ENCODE results near the gene CFAP47. TPM values are rescaled to one million over a fixed set of nuclear protein-coding genes. Genes with fewer than 3 reads are reported as not detected.
"Not testable (repeated sequence)": the region's sequence is repeated elsewhere in the genome, so short reads cannot be mapped to it uniquely, and the experiment has no call there.

CFAP47 gene
- total RNA-seq, 2 donors from 2014 or later = not detected

DNA sequence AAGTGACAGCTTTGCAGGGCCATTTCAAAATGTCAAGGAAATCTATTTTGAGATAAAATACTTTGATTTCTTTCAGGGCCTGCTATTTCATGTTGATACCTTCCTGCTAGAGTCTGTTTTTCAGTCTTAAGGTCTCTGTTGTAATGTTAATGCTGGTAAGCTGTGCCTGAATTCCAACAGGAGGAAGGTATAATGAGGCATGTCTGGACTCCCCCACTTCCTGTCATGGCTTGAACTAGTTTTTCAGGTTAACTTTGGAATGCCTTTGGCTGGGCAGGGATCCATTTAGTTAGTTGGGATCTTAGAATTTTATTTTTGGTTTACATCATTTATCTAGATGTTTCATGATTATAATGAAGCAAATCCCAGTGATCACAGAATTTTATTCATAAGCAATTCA lies 279.0 kb downstream of the CFAP47 start:
- intact Hi-C loops (cut with DNase I, micrococcal nuclease) = no loop called here
- ATAC-seq (no peak), DNase-seq (no peak)

GRCh38 chrX:36199928-36200327 lies 280.4 kb downstream of the CFAP47 start:
- no peak for ATAC-seq
- no peak for DNase-seq
- intact Hi-C loops (cut with DNase I, micrococcal nuclease) = no loop called here

DNA sequence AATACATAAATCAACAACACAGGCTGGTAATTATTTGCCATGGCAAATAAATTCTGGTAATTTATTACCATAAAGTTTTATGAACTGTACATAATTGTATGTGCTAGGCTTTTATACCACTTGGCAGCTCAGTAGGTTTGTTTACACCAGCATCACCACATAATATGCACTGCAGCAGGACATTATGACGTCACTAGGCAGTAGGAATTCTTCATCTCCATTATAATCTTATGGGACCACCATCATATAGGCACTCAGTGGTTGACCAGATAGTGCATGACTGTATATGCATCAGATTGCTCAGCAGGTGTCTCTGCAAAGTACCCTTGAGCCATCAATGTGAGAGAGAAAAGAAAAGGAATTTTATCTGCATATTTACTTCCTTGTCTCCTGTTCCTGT lies 295.4 kb downstream of the CFAP47 start:
- intact Hi-C loops (cut with DNase I, micrococcal nuclease) = no loop called here
- DNase-seq (no peak), ATAC-seq (no peak)

DNA sequence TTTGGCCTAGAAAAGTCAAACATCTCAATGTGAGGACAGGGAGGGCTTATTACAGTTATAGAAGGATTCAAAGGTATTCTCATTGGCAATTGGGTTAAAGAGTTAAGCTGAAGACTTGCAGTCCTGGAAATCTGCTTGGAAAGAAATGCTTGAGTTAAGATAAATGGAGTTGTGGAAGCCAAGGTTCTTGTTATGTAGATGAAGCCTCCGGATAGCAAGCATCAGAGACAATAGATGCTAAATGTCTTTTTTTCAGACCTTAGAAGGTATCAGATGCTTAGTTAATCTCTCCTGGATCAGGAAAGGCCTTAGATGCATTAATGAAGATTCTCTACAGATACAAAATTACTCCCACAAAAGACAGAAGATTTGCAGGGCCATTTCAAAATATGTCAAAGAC lies 299.3 kb downstream of the CFAP47 start:
- DNase-seq (no peak), ATAC-seq (no peak)
- intact Hi-C loops (cut with DNase I, micrococcal nuclease) = no loop called here

- ATAC-seq; DNase-seq; intact Hi-C loops (cut with DNase I, micrococcal nuclease): not testable (repeated sequence)
Measured at GRCh38 chrX:36234840-36235528, 315.4 kb downstream of the CFAP47 start.

DNA sequence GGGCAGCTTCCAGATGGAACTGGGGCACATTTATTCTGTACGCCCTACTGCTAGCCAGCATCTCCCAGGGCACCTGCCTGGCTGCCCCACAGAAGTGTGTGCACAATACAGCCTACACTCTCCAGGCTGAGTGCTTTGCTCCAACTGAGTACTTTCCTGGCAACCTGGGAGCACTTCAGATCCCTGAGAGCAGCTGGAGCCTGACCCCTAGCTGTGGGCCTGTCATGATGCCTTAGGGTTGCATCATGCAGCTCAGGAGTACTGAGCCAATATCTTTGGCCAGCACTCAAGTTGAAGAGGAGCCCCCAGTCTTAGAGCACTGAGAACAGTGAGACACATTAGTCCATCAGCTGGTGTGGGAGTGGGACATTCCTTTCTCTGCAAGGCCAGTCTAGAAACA lies 321.9 kb downstream of the CFAP47 start:
- ATAC-seq (no peak), DNase-seq (no peak)
- intact Hi-C loops (cut with DNase I, micrococcal nuclease) = no loop called here

DNA sequence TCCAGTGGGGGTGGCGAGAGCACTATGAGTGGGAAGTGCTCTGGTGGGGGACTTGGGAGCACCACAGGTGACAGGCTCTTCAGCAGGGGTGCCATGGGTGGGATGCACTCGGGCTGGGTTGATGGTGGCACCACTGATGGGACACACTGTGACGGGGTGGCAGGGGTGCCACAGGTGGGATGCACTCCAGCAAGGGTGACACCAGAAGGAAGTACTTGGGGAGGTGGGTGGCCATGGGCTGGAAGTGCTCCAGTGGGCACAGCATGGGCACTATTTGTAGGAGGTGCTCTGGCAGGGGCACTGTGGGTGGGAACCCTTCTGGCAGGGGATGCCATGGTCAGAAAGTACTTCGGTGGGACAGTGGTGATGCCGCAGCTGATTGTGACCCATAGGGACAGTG lies 346.6 kb downstream of the CFAP47 start:
- intact Hi-C loops (cut with DNase I, micrococcal nuclease) = no loop called here
- no peak for ATAC-seq
- no peak for DNase-seq

GRCh38 chrX:36310136-36310535 lies 390.6 kb downstream of the CFAP47 start:
- intact Hi-C loops (cut with DNase I, micrococcal nuclease) = no loop called here
- DNase-seq (no peak), ATAC-seq (no peak)

DNA sequence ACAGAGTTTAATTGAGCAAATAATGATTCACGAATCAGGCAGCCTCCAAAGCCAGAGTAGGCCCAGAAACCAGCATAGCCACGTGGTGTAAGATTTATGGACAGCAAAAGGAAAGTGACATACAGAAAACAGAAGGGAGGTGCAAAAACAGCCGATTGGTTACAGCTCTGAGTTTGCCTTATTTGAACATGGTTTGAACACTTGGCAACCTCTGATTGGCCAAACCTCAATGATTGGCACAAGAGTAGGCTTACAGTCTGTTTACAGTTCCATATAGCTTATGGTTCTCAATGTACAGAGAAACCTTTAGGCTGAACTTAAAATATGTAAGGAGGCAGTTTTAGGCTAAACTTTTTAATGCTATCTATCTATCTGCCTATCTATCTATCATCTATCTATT lies 394.8 kb downstream of the CFAP47 start:
- intact Hi-C loops (cut with DNase I, micrococcal nuclease) = no loop called here
- ATAC-seq (no peak), DNase-seq (no peak)

DNA sequence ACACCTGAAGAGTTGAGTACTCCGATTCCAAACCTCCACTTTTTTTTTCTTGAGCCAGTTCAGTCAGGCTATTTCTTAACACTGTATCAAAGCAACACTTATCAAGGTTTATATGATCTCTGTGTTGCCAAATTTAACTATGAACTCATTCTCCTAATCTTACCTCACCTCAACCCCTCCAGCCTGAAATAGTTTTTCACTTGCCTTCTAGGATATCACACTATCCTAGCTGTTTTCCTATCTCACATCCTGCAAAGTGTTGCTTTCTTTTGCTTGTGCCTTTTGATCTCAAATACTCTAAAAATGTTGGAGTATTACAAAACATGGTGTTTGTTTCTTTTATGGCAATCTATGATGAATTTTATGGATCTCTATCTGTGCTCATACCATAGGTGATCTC lies 415.0 kb downstream of the CFAP47 start:
- no peak for ATAC-seq
- intact Hi-C loops (cut with DNase I, micrococcal nuclease) = no loop called here
- DNase-seq = no peak

DNA sequence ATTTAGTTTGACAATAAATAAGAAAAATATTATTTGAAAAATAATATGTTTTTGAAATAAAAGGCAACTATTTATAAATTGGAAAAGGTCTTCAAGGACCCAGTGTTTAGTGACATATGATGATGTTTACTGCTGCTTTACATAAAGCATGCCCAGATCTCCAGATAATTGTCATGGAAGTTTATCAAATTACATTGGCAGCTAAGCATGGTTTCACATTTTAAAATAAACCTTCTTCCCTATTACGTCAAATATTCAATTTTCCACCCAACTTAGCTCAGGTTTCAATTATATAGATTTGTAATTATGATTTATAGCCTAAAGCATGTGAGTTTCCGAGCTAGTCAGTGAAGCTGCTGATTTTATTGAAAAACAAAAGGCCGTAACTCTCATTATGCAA lies 417.2 kb downstream of the CFAP47 start:
- ATAC-seq = no peak
- DNase-seq = no peak
- intact Hi-C loops (cut with DNase I, micrococcal nuclease) = no loop called here

GRCh38 chrX:36344301-36344700 lies 424.8 kb downstream of the CFAP47 start:
- intact Hi-C loops (cut with DNase I, micrococcal nuclease) = no loop called here
- no peak for DNase-seq
- ATAC-seq = no peak

DNA sequence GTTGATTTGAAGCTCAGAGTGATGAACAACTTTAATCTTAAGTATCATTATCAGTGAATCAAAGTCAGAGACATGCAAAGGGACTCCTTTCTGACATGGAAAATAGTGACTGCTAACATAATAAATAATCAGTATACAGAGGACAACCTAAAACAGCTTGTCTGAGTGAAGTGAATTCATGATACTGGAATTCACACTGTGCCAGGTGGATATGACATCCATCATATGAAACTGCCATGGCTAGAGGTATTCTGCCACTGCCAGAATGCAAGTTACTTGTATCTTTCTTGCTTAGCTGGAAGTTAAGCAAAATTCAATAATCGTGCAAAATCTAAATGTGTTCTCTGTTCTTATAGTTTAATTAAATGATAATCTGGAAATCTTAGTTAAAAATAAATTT lies 429.0 kb downstream of the CFAP47 start:
- DNase-seq (no peak), ATAC-seq (no peak)
- intact Hi-C loops (cut with DNase I, micrococcal nuclease) = no loop called here

DNA sequence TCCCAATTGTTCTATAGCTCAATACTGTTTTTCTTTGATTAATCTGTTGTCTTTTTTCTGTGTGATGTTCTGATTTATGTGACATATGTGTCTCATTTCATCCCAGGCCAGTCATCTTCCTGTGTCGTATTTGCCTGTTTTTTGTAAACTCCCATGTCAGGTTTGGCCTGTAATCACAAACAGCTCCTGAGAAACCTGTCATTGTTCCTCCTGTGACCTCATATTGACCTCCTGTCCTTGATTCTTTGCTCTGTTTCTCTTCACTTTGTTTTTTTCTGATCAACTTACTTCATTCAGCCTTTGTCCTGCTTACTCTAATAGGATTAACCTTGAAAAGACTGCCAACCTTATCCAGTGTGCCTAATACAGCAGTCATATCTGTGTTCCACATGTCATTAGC lies 438.3 kb downstream of the CFAP47 start:
- ATAC-seq = no peak
- intact Hi-C loops (cut with DNase I, micrococcal nuclease) = no loop called here
- no peak for DNase-seq

DNA sequence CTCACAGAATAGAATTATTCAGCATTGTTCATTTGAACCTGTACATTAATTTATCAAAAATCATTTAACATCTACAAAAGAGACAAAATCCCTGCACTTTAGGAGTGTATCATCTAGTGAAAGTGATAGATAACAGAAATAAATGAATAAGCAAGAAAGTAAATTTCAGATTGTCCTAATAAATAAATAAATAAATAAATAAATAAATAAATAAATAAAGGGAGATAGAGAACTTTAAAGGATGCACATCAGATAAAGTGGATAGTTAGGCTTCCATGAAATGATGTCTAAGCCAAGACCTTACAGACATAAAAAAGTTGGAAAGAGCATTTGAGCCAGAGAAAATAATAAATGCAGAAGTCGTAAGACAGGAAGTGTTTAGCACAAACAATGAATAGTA lies 444.7 kb downstream of the CFAP47 start:
- ATAC-seq (no peak), DNase-seq (no peak)
- intact Hi-C loops (cut with DNase I, micrococcal nuclease) = no loop called here

GRCh38 chrX:36383495-36383894 lies 464.0 kb downstream of the CFAP47 start:
- intact Hi-C loops (cut with DNase I, micrococcal nuclease) = no loop called here
- ATAC-seq = no peak
- DNase-seq = no peak

DNA sequence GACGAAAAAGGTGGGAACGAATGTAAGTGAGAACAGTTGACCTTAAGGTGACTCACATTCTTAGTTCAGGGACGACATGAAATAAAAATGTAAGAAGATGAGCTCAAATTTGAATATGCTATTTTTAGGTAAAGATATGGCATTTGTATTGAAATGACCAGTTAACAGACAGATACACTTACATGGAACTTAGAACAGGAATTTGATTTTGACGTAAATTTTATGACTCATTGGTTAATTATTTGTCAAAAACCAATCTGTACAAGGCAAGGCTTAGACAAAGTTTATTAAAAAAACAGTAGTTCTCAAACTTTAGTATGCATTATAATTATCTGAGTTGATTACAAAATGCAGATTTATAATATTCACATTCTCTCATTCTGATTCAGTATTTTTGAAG lies 469.4 kb downstream of the CFAP47 start:
- no peak for ATAC-seq
- intact Hi-C loops (cut with DNase I, micrococcal nuclease) = no loop called here
- no peak for DNase-seq

- DNase-seq = no peak
- intact Hi-C loops (cut with DNase I, micrococcal nuclease) = no loop called here
- ATAC-seq = no peak
Measured at GRCh38 chrX:36401774-36402173, 482.2 kb downstream of the CFAP47 start.

DNA sequence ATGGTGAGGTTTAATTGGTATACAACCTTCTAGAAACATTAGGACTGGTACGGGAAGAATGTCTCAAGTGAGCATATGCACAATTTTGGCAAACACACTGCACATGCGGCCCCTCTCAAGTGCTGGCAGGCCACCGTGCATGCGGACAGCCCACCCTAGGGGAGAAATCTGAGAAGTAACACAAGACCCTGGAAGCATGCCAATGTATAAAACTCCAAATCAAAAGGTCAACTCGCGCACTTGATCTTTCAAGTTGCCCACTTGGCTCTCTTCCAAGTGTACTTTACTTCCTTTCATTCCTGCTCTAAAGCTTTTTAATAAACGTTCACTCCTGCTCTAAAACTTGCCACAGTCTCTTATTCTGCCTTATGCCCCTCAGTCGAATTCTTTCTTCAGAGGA lies 488.3 kb downstream of the CFAP47 start:
- no peak for DNase-seq
- intact Hi-C loops (cut with DNase I, micrococcal nuclease) = no loop called here
- no peak for ATAC-seq

GRCh38 chrX:36414056-36414455 lies 494.5 kb downstream of the CFAP47 start:
- ATAC-seq = no peak
- DNase-seq = no peak

GRCh38 chrX:36422368-36422767 lies 502.8 kb downstream of the CFAP47 start:
- DNase-seq (no peak), ATAC-seq (no peak)
- intact Hi-C loops (cut with DNase I, micrococcal nuclease) = no loop called here

More at GRCh38 chrX:36414056-36414455, 494.5 kb downstream of the CFAP47 start:
- intact Hi-C loops (cut with DNase I, micrococcal nuclease) = no loop called here

Data from left colon (tissue), 2 donors.